ENCODE data around the gene THAP8. TPM values are rescaled to one million over a fixed set of nuclear protein-coding genes. Genes with fewer than 3 reads are reported as not detected.

The THAP8 gene
- total RNA-seq, 1 donor from 2014 or later: 6.7 TPM

- no peaks in the 10 kb centered on the region for H3K36me3 ChIP-seq
- H3K4me1 ChIP-seq: peaks cover 9% of the 10 kb centered on the region
- Mint-ChIP-seq H3K4me1 (peaks cover 36% of the 10 kb centered on the region), H3K9me3 (peaks cover 4% of the 10 kb centered on the region), H3K27me3 (ENCODE audit: insufficient read depth, low read depth) (peaks cover 15% of the 10 kb centered on the region), H3K36me3 (peaks cover 10% of the 10 kb centered on the region), H3K4me3 (peak within 1 kb of the TSS; percentile 95), H3K27ac (peak within 1 kb of the TSS; percentile 78)
- TF ChIP-seq EZH2 (IDR thresholded peaks at IDR 0.05): no peak
- TF ChIP-seq, protein P1, sequence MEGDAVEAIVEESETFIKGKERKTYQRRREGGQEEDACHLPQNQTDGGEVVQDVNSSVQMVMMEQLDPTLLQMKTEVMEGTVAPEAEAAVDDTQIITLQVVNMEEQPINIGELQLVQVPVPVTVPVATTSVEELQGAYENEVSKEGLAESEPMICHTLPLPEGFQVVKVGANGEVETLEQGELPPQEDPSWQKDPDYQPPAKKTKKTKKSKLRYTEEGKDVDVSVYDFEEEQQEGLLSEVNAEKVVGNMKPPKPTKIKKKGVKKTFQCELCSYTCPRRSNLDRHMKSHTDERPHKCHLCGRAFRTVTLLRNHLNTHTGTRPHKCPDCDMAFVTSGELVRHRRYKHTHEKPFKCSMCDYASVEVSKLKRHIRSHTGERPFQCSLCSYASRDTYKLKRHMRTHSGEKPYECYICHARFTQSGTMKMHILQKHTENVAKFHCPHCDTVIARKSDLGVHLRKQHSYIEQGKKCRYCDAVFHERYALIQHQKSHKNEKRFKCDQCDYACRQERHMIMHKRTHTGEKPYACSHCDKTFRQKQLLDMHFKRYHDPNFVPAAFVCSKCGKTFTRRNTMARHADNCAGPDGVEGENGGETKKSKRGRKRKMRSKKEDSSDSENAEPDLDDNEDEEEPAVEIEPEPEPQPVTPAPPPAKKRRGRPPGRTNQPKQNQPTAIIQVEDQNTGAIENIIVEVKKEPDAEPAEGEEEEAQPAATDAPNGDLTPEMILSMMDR (IDR thresholded peaks at IDR 0.05): peak; percentile 5
- H4K20me1 ChIP-seq (ENCODE audit: low read depth): no peaks in the 10 kb centered on the region
- H3K27ac ChIP-seq: no peak within 1 kb of the TSS
- peak within 1 kb of the TSS; percentile 86 for H3K4me2 ChIP-seq
- H3K9ac ChIP-seq: peak within 1 kb of the TSS; percentile 55
- H3K9me3 ChIP-seq (ENCODE audit: low read depth): no peaks in the 10 kb centered on the region
- H2AFZ ChIP-seq (replicated peaks): peak within 1 kb of the TSS; percentile 71
- peaks cover 13% of the 10 kb centered on the region for H3K79me2 ChIP-seq (ENCODE audit: low read depth)
- DNase-seq (ENCODE audit: low spot score): peak; percentile 100
- H3F3A ChIP-seq (ENCODE audit: low read depth): peaks cover 5% of the 10 kb centered on the region
- no peaks in the 10 kb centered on the region for H3K27me3 ChIP-seq
- H3K4me3 ChIP-seq: peak within 1 kb of the TSS; percentile 79
These were observed 39.8 kb downstream of the THAP8 start, which contains the start of gene ALKBH6 for GRCh38 chr19:36014012-36014924. ALKBH6 (minus strand) TSS chr19:36014213; CDS start chr19:36013397, 816 bp downstream.

GRCh38 chr19:36013280-36014011 is 40.6 kb downstream of the THAP8 start:
- Histone ChIP-seq H3K4me1 (peaks cover 10% of the 10 kb centered on the region), H3K4me3 (peak overlapping the region; percentile 79), H3K79me2 (ENCODE audit: low read depth) (peaks cover 13% of the 10 kb centered on the region), H3K9ac (peak overlapping the region; percentile 55), H4K20me1 (ENCODE audit: low read depth) (no peaks in the 10 kb centered on the region), H3K9me3 (ENCODE audit: low read depth) (no peaks in the 10 kb centered on the region), H3K4me2 (peak overlapping the region; percentile 86), H3F3A (ENCODE audit: low read depth) (peaks cover 13% of the 10 kb centered on the region), H3K27ac (no peak overlapping the region), H3K27me3 (no peaks in the 10 kb centered on the region), H2AFZ (replicated peaks) (peak overlapping the region; percentile 71), H3K36me3 (no peaks in the 10 kb centered on the region)
- Mint-ChIP-seq H3K27ac (peak overlapping the region; percentile 78), H3K27me3 (ENCODE audit: insufficient read depth, low read depth) (peaks cover 18% of the 10 kb centered on the region), H3K36me3 (peaks cover 10% of the 10 kb centered on the region), H3K9me3 (peaks cover 4% of the 10 kb centered on the region), H3K4me3 (peak overlapping the region; percentile 95), H3K4me1 (peaks cover 41% of the 10 kb centered on the region)
- TF ChIP-seq EZH2phosphoT487 (IDR thresholded peaks at IDR 0.05): no peak
- DNase-seq (ENCODE audit: low spot score): no peak

GRCh38 chr19:36010402-36010801 is 43.7 kb downstream of the THAP8 start:
- Mint-ChIP-seq H3K27me3 (ENCODE audit: insufficient read depth, low read depth) (peaks cover 16% of the 10 kb centered on the region), H3K4me1 (peaks cover 37% of the 10 kb centered on the region), H3K27ac (no peak overlapping the region), H3K9me3 (peaks cover 4% of the 10 kb centered on the region), H3K4me3 (peak overlapping the region; percentile 31), H3K36me3 (peaks cover 1% of the 10 kb centered on the region)
- Histone ChIP-seq H3K4me1 (peaks cover 17% of the 10 kb centered on the region), H2AFZ (replicated peaks) (no peak overlapping the region), H3K4me2 (no peak overlapping the region), H3F3A (ENCODE audit: low read depth) (peaks cover 9% of the 10 kb centered on the region), H3K79me2 (ENCODE audit: low read depth) (peaks cover 13% of the 10 kb centered on the region), H3K9ac (no peak overlapping the region), H3K9me3 (ENCODE audit: low read depth) (no peaks in the 10 kb centered on the region), H3K27me3 (no peaks in the 10 kb centered on the region), H4K20me1 (ENCODE audit: low read depth) (no peaks in the 10 kb centered on the region), H3K4me3 (no peak overlapping the region), H3K27ac (no peak overlapping the region), H3K36me3 (no peaks in the 10 kb centered on the region)
- DNase-seq (ENCODE audit: low spot score): no peak
- no peak for TF ChIP-seq EZH2phosphoT487 (IDR thresholded peaks at IDR 0.05)
- TF ChIP-seq EZH2 (IDR thresholded peaks at IDR 0.05): no peak
- TF ChIP-seq, protein P1 (IDR thresholded peaks at IDR 0.05): no peak

Measured in neural progenitor cell (in vitro differentiated cells).